Ectodermal cell (in vitro differentiated cells): ENCODE results near the gene GPR39.

Experiments
- H3K27ac ChIP-seq: 2 replicates; pipeline ENCODE4 v1.7.0; 2013; ENCODE audit warnings: mild to moderate bottlenecking, low read depth, low read length; ENCODE audit not compliant: insufficient read depth, poor library complexity, severe bottlenecking
- H3K27me3 ChIP-seq: 2 replicates; pipeline ENCODE4 v1.7.0; 2013; ENCODE audit warnings: mild to moderate bottlenecking, low read length; ENCODE audit not compliant: insufficient read depth, control insufficient read depth, poor library complexity, severe bottlenecking
- H3K36me3 ChIP-seq: one replicate; pipeline ENCODE4 v1.7.0; 2013; ENCODE audit warnings: low read length; ENCODE audit not compliant: control insufficient read depth, insufficient read depth
- H3K4me1 ChIP-seq: one replicate; pipeline ENCODE4 v1.7.0; 2013; ENCODE audit warnings: low read length; ENCODE audit not compliant: control insufficient read depth, insufficient read depth
- H3K4me3 ChIP-seq: 2 replicates; pipeline ENCODE4 v1.7.0; 2013; ENCODE audit warnings: low read depth, low read length, control low read depth; ENCODE audit not compliant: insufficient read depth
- H3K9me3 ChIP-seq: 2 replicates; pipeline ENCODE4 v1.7.0; 2013; ENCODE audit warnings: mild to moderate bottlenecking, low read length, moderate library complexity; ENCODE audit not compliant: control insufficient read depth
- WGBS, 2 experiments: methylation state at CpG; one replicate each; pipeline ENCODE4 v1.1.7; 2013; ENCODE audit warnings: missing lambda C conversion rate in 2 of 2; 5-methylcytosine and 5-hydroxymethylcytosine counted together

Gene GPR39

GRCh38 chr2:132645722-132646539, 229.3 kb downstream of the GPR39 start:
- Histone ChIP-seq H3K27ac (no peak overlapping the region), H3K9me3 (no peaks in the 10 kb centered on the region), H3K4me3 (no peak overlapping the region), H3K27me3 (no peaks in the 10 kb centered on the region), H3K36me3 (no peaks in the 10 kb centered on the region), H3K4me1 (peaks cover 19% of the 10 kb centered on the region)
- 74 to 76% methylated on average over 17 to 18 of the region's 18 CpGs for WGBS, 2 experiments

GRCh38 chr2:132646540-132647108, 230.0 kb downstream of the GPR39 start:
- H3K36me3 ChIP-seq: no peaks in the 10 kb centered on the region
- peaks cover 14% of the 10 kb centered on the region for H3K4me1 ChIP-seq
- H3K4me3 ChIP-seq: no peak overlapping the region
- no peak overlapping the region for H3K27ac ChIP-seq
- H3K9me3 ChIP-seq: no peaks in the 10 kb centered on the region
- WGBS, 2 experiments: 89 to 90% methylated on average over 8 of the region's 8 CpGs
- no peaks in the 10 kb centered on the region for H3K27me3 ChIP-seq

GRCh38 chr2:132651115-132652045, 234.8 kb downstream of the GPR39 start:
- Histone ChIP-seq H3K27me3 (no peaks in the 10 kb centered on the region), H3K4me3 (no peak overlapping the region), H3K4me1 (peaks cover 7% of the 10 kb centered on the region), H3K27ac (no peak overlapping the region), H3K9me3 (no peaks in the 10 kb centered on the region), H3K36me3 (no peaks in the 10 kb centered on the region)
- 91% methylated on average over 12 of the region's 12 CpGs for WGBS, 2 experiments

- Histone ChIP-seq H3K27ac (no peak overlapping the region), H3K4me3 (no peak overlapping the region), H3K9me3 (no peaks in the 10 kb centered on the region), H3K4me1 (peaks cover 7% of the 10 kb centered on the region), H3K27me3 (no peaks in the 10 kb centered on the region), H3K36me3 (no peaks in the 10 kb centered on the region)
- 49 to 74% methylated on average over 8 of the region's 8 CpGs for WGBS, 2 experiments
Measured at GRCh38 chr2:132652474-132652873, 235.9 kb downstream of the GPR39 start.

GRCh38 chr2:132654335-132654734, 237.7 kb downstream of the GPR39 start:
- Histone ChIP-seq H3K4me3 (no peak overlapping the region), H3K36me3 (no peaks in the 10 kb centered on the region), H3K27ac (no peak overlapping the region), H3K9me3 (no peaks in the 10 kb centered on the region), H3K4me1 (peaks cover 7% of the 10 kb centered on the region), H3K27me3 (no peaks in the 10 kb centered on the region)
- 80 to 82% methylated on average over 4 of the region's 4 CpGs for WGBS, 2 experiments

- no peak overlapping the region for H3K27ac ChIP-seq
- H3K9me3 ChIP-seq: no peaks in the 10 kb centered on the region
- H3K36me3 ChIP-seq: no peaks in the 10 kb centered on the region
- WGBS, 2 experiments: 93 to 95% methylated on average over 7 of the region's 7 CpGs
- peaks cover 7% of the 10 kb centered on the region for H3K4me1 ChIP-seq
- H3K27me3 ChIP-seq: no peaks in the 10 kb centered on the region
- no peak overlapping the region for H3K4me3 ChIP-seq
Measured at GRCh38 chr2:132654968-132655367, 238.4 kb downstream of the GPR39 start.

GRCh38 chr2:132656266-132656975, 239.8 kb downstream of the GPR39 start:
- peaks cover 7% of the 10 kb centered on the region for H3K4me1 ChIP-seq

GRCh38 chr2:132659331-132659730, 242.7 kb downstream of the GPR39 start:
- Histone ChIP-seq H3K4me1 (no peaks in the 10 kb centered on the region), H3K27me3 (no peaks in the 10 kb centered on the region), H3K9me3 (no peaks in the 10 kb centered on the region), H3K4me3 (no peak overlapping the region), H3K36me3 (no peaks in the 10 kb centered on the region), H3K27ac (no peak overlapping the region)
- 92 to 94% methylated on average over 3 of the region's 3 CpGs for WGBS, 2 experiments

More at GRCh38 chr2:132656266-132656975, 239.8 kb downstream of the GPR39 start:
- H3K27me3 ChIP-seq: no peaks in the 10 kb centered on the region
- no peak overlapping the region for H3K27ac ChIP-seq
- H3K4me3 ChIP-seq: no peak overlapping the region
- no peaks in the 10 kb centered on the region for H3K9me3 ChIP-seq
- WGBS, 2 experiments: 76 to 80% methylated on average over 7 of the region's 7 CpGs
- H3K36me3 ChIP-seq: no peaks in the 10 kb centered on the region

GRCh38 chr2:132662732-132663131, 246.1 kb downstream of the GPR39 start:
- H3K27ac ChIP-seq: no peak overlapping the region
- no peaks in the 10 kb centered on the region for H3K9me3 ChIP-seq
- WGBS, 2 experiments: 94 to 100% methylated on average over 2 to 3 of the region's 3 CpGs
- no peaks in the 10 kb centered on the region for H3K36me3 ChIP-seq
- H3K4me1 ChIP-seq: no peaks in the 10 kb centered on the region
- peaks cover 13% of the 10 kb centered on the region for H3K27me3 ChIP-seq
- H3K4me3 ChIP-seq: no peak overlapping the region
